Putamen (tissue), 1 donor: ENCODE results near the gene NR1D2.
"Not testable (repeated sequence)": the region's sequence is repeated elsewhere in the genome, so short reads cannot be mapped to it uniquely, and the experiment has no call there.

Experiments used
- DNase-seq: peaks from one replicate; pipeline ENCODE4 v3.0.0-alpha.2; 2016; ENCODE audit warnings: low spot score

Gene NR1D2

DNA sequence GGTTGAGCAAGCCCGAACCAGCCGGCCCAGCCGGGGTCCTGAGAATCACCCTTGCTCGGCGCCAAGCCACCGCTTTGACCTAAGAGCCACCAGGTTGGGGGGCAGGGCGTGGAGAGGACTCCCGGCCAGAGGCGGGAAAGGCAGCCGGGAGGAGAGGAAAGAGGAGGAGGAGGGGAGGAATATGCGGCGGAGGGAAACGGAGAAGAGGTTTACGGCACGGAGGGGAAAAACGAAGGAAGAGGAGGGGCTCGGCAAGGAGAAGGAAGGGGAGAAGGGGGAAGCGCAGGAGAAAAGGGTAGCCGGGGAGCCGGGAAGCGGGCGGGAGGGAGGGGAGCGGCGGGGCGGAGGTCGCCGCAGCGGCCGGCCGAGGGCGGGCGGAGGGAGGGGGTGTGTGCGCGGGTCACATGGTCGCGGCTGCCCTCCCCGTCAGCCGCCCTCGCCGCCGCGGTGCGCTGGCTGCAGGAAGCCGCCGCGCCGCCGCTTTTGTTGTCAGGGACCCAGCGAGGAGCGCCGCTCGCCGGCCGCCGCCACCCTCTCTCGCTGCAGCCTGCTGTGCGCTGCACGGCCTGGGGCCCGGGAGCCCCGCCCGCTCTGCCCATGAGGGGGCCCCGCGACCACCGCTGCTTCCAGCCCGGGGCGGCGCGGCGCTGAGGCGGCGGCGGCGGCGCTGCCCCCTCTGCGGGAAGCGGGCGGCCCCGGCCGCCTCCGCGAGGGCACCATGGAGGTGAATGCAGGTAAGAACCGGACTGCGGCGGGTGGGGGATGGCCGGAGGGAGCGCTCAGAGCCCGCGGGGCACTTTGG lies at the start of gene NR1D2:
TSS of gene NR1D2 (plus strand) at position 426 of the 802 bp plus-strand sequence. CDS start at position 719, 293 bp downstream.
- DNase-seq = peak; percentile 88

DNA sequence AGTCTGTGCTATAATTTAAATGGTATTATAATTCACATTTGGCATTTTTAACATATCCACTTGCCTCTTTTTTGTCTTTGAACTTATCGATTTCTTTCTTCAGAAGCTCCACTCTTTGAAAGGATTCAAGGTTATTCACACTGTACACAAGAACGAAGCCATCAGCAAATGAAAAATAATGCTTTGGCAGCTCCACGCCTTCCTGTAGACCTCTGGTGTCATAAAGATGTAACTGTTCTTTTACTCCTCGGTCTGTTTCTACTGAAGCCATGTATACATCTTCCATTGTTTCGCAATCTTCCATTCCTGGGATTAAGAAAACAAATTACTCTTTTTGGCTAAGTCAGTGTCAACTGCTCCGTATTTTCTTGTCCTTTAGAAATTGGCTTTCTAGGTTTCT lies 44.3 kb upstream of the NR1D2 start:
- DNase-seq = no peak

DNA sequence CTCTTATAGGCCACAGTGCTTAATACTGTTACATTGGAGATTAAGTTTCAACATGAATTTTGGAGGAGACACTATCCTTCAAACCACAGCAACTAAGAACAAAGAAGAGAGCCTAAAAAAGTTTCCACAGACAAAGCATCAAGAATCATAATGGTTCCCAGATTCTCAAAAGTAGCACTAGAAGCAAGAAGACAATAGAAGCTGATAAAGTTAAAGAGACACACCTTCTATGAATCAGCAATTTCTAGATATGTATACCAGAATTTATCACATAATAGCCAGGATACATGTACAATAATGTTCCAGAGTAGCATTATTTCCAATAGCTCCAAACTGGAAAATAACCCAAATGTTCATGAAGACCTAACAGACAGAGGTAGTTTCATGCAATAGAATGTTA lies 40.5 kb upstream of the NR1D2 start:
- no peak for DNase-seq

DNA sequence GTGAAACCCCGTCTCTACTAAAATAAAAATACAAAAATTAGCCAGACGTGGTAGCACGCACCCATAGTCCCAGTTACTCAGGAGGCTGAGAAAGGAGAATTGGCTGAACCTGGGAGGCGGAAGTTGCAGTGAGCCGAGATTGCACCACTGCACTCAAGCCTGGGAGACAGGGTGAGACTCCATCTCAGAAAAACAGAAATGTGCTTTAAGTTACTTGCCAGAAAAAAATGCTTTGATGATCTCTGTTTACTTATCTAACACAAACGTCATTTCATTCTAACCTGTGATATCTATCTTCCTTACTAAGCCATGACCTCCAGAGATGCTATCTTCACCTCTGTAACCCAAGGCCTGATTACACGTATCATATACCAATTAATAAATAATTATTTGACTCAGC lies 35.7 kb upstream of the NR1D2 start:
- no peak for DNase-seq

DNA sequence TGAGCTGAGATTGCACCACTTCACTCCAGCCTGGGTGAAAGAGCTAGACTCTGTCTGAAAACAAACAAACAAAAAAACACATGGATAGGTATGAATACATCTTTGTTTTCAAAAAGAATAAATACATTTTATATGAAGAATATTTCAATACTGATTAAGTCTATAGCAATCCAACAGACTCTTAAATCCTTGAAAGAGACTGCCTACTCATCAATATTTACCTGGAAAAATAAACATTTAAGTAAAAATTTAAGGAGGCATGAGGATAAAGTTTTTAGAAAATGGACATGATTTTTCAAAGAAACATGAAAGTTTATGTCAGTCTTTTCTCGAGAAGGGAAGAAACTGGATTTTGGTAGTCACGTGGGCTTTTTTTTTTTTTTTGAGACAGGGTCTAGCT lies 33.7 kb upstream of the NR1D2 start:
- no peak for DNase-seq

DNA sequence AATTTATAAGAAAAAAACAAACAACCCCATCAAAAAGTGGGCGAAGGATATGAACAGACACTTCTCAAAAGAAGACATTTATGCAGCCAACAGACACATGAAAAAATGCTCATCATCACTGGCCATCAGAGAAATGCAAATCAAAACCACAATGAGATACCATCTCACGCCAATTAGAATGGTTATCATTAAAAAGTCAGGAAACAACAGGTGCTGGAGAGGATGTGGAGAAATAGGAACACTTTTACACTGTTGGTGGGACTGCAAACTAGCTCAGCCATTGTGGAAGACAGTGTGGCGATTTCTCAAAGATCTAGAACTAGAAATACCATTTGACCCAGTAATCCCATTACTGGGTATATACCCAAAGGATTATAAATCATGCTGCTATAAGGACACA lies 32.8 kb upstream of the NR1D2 start:
- DNase-seq = not testable (repeated sequence)

DNA sequence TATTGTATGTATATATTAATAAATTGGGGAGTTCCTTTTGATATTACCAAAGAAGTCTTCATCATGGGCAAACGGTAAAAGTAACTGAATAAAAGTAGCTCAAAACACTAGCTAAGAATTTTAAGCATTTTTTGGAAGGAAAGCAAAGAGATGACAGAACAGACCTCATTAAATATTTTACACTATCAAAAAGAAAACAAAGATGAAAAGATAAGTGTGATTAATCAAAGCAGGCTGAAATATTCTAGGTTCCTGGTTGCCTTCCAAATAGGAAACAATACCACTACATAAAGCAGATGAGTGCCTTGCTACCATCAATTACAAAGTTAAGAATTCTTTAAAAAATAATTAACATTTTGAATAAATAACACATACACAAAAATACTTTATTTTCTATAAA lies 31.9 kb upstream of the NR1D2 start:
- DNase-seq = no peak

DNA sequence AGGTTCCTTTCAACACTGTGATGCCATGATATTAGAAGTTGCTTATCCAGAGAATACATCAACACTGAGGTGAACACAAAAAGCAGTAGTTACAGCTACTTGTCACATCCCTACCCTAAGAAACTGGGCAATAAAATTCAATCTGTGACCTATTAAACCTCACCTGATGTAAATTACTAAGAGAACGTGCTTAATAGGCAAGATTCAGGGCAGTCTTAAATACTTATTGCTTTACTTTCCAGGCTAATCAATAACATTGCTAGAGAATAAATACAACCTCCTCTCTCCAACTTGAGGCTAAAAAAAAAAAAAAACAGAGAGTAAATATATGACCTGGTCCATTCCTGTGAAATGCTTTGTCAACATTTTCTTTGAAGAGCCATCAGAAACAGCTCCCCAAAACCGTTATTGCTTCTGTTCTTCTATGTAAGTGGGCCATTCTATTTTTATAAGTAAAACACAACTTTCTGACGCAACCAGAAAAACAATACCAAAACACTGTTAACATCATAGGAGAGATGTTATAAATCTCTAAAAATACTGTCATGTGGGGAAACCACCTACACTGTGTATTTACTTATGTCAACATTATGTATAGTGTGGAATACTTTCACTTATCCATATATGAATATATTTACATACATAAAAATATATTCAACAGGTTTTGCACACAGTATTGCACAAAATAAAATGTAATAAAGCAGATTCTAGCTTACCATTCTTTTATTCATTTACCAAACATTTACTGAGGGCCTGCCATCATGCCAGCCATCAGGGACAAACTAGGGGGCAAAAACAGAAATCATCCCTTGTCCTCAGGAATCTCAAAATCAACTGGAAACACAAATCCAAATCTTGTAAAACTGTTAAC lies 31.0 kb upstream of the NR1D2 start:
- no peak for DNase-seq

DNA sequence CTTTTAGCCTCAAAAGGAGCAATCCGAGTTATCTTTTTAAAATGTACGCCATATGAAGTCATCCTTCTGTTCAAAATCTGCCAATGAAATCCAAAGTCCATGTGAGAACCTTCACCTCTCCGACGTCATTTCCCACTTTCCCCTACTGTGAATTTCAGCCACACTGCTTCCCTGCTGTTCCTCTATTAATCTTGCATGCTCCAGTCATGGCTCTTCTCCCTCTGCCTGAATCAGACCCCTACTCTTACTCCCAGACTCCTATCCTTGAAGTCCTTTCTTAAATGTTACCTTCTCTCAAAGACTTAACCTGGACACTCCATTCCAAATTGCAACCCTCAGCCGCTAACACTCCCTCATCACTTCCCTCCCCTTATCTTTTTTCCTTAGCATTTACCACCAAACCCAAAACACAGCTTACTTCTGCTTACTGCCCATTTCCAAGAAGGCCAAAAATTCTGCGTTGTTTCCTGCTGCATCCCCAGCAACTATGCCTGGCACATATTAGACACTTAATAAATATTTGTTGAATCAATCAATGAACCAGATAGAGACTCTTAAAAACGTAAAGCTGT lies 29.5 kb upstream of the NR1D2 start:
- DNase-seq = peak; percentile 41

DNA sequence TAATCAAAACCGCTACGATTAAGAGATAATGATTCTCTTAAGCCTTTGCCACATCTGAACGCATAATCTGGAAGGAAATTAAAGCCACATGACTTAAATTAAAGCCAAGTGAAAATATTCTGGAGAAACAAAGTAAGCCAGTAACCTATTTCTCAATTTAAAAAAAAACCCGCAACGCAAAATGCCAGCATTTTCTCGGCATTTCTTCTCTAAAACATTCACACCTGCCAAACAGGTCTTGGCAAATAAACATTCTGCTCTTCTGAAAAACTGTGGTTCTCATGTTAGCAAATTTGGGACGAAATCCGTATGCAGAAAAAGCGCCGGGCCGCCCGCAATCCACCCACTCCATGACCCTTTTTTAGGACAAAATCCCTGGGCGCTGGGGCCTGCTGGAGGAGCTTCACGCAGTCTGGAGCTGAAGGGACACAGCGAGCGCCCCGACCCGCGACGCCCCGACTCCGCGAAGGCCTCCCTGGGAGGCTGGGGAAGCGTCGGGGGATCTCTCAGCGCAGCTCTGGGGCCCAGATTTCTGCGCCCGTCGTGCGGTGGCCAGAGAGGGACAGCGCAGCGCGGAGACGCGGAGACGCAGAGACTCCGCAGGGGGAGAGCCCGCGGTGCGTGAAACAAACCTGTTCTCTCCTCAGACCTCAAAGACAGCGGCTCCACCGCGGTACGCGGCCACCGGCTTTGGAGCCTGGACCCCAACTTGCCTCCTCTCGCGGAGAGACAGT lies 28.8 kb upstream of the NR1D2 start:
- no peak for DNase-seq

DNA sequence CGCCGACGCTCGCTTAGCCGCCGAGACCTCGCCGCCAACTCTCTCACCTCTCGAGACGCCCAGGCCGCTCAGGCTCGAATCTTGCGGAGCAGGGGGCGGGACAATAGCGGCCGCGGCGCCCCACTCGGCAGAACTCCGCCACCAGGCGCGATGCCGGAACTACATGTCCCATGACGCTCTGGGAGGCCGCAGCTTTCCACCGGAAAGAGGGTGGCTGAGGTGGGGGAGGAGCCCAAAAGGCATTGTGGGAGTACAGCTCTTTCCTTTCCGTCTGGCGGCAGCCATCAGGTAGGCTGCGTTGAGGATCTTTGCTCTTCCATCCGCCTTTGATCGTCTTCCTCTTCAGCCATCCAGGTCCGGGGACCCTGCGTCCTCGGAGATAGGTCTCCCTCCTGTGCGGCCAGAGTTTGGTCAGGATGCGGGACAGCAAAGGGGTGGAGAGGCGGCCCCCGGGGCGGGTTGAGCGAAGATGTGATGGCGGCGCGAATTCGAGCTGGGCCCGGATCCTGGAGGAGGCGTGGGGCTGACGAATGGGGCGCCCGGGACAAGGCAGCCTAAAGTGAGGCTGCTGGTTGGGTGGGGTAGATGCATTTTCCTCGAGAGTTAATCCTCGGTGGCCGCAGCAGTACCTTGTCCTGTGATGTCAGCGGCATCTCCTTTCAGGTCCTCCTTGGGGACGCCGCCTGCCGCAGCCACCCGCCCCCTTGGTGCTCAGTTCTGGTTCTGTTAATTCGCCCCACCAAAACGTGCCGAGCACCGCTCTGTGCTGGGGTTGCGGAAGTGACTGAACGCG lies 28.0 kb upstream of the NR1D2 start, which contains the start of the genes NKIRAS1 and RPL15:
TSS of gene NKIRAS1 (minus strand) at position 105 of the 793 bp plus-strand sequence. CDS start 6,086 bp downstream, outside the sequence.
TSS of gene RPL15 (plus strand) at position 247 of the 793 bp plus-strand sequence. CDS start 728 bp downstream, outside the sequence.
- peak; percentile 97 for DNase-seq

DNA sequence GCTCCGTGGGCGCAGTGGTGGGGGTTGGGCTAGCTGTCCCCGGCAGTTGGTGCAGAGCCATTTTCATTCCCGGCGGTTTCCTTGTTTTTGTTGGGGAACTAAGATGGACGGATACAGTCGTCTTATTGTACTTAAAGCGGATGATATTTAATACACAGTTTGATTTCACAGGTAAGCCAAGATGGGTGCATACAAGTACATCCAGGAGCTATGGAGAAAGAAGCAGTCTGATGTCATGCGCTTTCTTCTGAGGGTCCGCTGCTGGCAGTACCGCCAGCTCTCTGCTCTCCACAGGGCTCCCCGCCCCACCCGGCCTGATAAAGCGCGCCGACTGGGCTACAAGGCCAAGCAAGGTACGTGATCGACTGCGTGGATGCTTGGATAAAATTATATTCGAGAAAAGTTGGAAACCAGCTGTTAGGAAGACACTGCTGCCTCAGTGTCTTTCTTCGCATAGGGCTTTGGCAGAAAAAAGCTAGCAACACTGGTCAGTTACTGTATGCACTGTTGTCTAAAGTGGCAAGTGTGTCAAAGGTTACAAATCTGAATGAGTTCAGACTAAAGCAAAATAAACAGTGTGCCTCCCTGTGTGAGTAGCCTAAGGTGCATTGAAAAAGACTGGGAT lies 27.3 kb upstream of the NR1D2 start:
- DNase-seq = not testable (repeated sequence)

DNA sequence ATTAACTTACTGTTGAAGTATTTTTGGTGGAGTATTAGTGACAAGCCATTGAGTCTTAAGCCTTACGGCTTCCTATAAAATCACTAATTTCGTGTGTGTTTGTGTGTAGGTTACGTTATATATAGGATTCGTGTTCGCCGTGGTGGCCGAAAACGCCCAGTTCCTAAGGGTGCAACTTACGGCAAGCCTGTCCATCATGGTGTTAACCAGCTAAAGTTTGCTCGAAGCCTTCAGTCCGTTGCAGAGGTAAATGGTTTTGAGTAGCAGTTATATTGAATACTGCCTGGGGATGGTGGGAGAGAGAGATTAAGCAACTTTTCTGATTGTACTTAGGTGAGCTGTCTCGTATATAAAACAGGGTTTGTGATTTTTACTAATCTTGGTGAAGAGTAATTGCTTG lies 26.8 kb upstream of the NR1D2 start:
- DNase-seq = not testable (repeated sequence)

DNA sequence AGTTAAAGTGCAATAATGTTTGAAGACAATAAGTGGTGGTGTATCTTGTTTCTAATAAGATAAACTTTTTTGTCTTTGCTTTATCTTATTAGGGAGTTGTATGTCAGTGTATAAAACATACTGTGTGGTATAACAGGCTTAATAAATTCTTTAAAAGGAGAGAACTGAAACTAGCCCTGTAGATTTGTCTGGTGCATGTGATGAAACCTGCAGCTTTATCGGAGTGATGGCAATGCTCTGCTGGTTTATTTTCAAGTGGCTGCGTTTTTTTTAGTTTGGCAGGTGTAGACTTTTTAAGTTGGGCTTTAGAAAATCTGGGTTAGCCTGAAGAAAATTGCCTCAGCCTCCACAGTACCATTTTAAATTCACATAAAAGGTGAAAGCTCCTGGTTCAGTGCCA lies 25.5 kb upstream of the NR1D2 start:
- no peak for DNase-seq

DNA sequence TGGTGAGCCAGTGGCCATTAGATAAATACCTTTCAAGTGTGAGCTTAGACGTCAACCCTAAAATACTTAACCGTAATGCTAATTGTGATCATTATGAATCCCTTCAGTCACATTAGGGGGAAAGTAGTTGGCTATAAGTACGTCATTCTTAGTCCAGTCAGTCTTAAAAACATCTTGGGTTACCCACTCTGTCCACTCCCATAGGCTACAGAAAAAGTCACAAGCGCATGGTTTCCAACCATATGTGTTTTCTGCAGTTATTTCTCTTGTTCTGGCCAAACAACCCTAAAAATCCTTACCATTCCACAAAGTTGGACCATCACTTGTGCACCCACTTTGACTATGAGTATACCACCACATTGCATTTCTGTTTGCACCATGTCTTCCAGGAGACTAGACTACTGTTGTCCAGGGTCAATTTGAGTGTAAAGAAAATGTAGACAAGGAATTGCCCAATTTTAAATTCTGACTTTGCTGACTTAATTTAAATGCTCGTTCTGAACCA lies 24.9 kb upstream of the NR1D2 start:
- DNase-seq = no peak

DNA sequence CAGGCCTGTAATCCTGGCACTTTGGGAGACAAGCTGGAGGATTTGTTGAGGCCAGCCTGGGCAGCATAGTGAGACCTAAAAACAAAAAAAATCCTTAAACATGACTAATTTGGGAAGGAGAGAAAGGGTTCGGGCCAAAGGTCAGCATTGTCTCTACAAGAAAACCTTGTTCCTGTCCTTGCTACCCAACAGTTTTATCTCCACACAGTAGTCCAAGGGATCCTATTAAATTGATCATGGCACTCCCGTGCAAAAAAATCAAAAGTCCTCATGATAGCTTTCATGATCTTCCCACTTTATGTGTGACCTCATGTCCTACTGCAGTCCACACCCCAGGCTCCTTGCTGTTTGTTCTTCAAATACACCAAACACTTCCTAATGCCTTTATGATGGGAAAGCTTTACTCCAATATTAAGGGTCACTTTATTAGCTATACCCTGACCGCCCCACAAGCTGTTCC lies 24.0 kb upstream of the NR1D2 start:
- no peak for DNase-seq

DNA sequence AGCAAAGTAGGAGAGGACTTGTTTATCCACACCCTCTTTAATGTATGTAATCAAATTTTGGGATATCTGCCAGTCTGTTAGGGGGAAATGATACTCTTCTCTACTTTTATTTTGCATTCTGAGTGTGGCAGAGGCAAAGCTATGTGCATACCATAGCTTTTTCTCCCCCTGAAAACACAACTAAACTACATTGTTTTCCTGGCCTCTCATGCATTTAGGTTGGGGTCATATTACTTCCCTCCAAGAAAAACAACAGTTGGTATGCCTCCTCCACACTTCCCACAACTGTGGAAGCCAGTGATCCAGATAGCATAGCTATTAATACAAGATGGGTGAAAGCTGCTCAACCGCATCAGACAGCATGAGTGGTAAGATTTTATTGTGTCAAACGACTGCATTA lies 21.3 kb upstream of the NR1D2 start:
- no peak for DNase-seq

DNA sequence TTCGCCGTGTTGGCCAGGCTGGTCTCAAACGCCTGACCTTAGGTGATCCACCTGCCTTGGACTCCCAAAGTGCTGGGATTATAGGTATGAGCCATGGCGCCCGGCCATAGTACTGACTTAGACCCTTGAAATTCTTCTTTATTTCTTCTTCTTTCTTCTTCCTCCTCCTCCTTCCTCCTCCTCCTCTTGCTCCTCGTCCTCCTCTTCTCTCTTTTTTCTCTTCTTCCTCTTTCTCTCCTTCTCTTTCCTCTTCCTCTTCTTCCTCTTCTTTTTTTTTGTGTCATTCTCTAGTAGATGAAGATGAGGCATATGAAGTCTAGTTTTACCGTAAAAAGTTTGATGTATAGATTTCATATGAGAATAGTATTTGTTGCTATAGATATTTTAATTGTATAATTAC lies 18.8 kb upstream of the NR1D2 start:
- no peak for DNase-seq

DNA sequence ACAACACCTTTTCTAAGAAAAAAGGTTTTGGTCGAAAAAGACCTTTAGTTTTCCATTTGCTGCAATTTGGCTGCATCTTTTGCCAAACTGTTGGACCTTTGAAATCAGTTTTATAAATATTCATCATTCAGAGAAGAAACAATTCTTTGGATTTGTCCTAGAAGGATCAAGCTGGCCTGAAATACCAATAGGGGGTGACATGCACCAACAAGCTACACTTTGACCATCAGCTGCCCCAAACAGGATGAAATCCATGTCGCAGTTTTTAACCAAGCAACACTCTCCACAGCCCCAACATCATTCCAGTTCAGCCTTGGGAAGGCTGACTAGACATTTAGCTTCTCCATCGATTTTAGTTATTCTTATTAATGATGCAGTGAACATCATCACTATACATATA lies 18.4 kb upstream of the NR1D2 start:
- peak; percentile 39 for DNase-seq

DNA sequence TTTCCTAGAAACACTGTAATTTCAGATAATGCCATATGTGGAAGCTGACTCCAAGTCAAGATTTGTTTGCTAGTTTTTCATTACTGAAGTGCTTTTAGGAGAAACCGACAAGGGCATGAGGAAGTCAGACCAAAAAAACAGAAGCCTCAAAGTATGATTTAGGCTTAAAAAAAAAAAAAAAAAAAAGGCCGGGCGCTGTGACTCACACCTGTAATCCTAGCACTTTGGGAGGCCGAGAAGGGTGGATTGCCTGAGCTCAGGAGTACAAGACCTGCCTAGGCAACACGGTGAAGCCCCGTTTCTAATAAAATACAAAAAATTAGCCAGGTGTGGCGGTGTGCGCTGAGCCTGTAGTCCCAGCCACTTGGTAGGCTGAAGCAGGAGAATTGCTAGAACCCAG lies 16.6 kb upstream of the NR1D2 start:
- no peak for DNase-seq
